Measurements from ENCODE around the gene CLIP2.

CLIP2 gene

DNA sequence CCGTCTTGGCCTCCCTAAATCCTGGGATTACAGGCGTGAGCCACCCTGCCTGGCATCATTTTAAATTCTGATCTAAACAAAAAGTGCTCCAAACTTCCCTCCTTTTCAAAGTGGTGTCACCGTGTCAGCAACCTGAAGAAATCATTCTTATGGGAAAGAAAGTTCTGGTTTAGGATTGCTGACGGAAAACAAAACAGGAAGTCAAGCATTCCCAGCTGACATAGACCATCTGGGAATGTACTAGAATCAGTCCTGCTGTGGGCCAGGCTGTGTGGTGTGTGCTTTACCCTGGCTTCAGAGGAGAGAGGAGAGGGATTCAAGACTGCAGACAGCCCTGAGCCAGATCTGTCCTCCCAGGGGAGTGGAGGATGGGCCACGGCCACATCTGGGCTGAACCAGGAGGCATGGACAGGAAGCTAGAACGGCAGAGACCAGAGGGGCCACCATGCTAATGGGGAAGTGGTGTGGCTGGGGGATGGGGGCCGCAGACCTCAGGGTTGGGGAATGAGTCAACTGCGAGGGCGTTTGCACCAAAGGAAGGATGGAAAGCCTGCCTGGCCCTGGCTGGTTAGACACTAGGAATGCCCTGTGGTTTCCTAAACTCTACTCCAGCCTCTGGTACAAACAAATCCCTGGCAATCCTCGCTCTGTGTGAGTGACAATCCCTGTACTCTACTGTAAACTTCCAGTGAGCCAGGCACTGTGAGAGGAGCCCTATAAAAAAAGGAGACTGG is 16.7 kb upstream of the CLIP2 start:
- DNase-seq: peak; percentile 96

GRCh38 chr7:74275401-74275881 is 13.8 kb upstream of the CLIP2 start:
- DNase-seq: no peak

DNA sequence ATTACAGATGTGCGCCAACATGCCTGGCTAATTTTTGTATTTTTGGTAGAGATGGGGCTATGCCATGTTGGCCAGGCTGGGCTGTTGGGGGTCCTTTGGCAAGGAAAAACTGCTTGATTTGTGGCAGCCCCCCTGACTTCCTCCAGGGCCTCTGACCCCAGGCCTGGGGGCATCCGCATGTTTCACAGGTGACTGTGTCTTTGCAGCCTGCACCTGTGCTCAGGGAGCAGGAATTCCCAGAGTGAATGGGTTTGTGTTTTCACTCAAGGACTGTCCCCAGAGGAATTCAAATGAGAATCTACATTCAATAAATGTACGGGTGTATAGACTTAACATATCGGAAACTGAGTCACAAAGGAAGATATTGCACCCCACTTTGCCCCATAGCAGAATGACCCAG is 11.6 kb upstream of the CLIP2 start:
- no peak for DNase-seq

- DNase-seq: peak; percentile 42
Measured at GRCh38 chr7:74280985-74281384, 8.2 kb upstream of the CLIP2 start.

- no peak for DNase-seq
Measured at GRCh38 chr7:74282748-74283459, 6.3 kb upstream of the CLIP2 start.

GRCh38 chr7:74283858-74284447 is 5.3 kb upstream of the CLIP2 start:
- no peak for DNase-seq

GRCh38 chr7:74284781-74285259 is 4.4 kb upstream of the CLIP2 start:
- DNase-seq: no peak

GRCh38 chr7:74286131-74286530 is 3.1 kb upstream of the CLIP2 start:
- DNase-seq: no peak

DNA sequence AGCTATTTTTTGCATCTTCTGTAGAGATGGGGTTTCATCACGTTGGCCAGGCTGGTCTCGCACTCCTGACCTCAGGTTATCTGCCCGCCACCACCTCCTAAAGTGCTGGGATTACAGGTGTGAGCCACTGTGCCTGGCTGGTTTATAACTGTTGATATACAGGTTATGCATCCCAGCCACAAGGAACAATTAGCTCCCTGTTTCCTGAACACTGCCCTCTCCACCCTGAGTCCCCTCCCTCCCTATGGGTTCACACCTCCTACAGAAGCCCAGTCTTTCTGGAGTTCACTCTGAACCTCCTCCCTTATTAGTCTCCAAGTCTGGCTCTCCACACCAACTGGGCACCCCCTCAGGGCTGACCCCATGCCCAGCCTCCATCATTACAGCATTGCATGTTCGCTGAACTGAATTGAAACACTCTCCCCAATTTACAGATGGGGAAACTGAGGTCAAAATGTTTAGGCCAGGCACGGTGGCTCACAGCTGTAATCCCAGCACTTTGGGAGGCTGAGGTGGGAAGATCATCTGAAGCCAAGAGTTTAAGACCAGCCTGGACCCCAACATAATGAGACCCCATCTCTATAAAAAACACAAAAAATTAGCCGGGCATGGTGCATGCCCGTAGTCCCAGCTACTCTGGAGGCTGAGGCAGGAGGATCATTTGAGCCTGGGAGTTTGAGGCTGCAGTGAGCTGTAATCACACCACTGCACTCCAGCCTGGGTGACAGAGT is 1.7 kb upstream of the CLIP2 start:
- DNase-seq: no peak

- no peak for DNase-seq
Measured at GRCh38 chr7:74288034-74288881, 949 bp upstream of the CLIP2 start.

- peak; percentile 43 for DNase-seq
Measured at GRCh38 chr7:74289659-74290552, 699 bp downstream of the CLIP2 start.

- DNase-seq: no peak
Measured at GRCh38 chr7:74290553-74290950, 1.3 kb downstream of the CLIP2 start.

- no peak for DNase-seq
Measured at GRCh38 chr7:74290981-74291441, 1.8 kb downstream of the CLIP2 start.

- no peak for DNase-seq
Measured at GRCh38 chr7:74291535-74291934, 2.3 kb downstream of the CLIP2 start.

- no peak for DNase-seq
Measured at GRCh38 chr7:74292757-74293576, 3.8 kb downstream of the CLIP2 start.

DNA sequence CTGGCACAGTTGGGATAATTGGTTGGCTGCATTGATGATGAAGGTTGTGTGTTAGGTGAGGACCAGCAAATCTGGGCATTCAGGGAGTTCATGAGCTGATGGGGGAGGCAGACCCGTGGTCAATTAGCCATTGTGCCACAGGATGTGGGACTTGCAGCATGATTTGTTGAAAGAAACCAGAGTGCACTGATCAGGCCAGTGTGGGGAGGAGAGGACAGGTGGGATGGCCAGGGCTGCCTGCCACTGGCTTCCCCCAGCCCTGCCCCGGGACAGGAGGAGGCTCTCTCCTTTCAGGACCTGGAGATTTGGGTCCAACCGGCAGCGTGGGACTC is 4.3 kb downstream of the CLIP2 start:
- DNase-seq: no peak

DNA sequence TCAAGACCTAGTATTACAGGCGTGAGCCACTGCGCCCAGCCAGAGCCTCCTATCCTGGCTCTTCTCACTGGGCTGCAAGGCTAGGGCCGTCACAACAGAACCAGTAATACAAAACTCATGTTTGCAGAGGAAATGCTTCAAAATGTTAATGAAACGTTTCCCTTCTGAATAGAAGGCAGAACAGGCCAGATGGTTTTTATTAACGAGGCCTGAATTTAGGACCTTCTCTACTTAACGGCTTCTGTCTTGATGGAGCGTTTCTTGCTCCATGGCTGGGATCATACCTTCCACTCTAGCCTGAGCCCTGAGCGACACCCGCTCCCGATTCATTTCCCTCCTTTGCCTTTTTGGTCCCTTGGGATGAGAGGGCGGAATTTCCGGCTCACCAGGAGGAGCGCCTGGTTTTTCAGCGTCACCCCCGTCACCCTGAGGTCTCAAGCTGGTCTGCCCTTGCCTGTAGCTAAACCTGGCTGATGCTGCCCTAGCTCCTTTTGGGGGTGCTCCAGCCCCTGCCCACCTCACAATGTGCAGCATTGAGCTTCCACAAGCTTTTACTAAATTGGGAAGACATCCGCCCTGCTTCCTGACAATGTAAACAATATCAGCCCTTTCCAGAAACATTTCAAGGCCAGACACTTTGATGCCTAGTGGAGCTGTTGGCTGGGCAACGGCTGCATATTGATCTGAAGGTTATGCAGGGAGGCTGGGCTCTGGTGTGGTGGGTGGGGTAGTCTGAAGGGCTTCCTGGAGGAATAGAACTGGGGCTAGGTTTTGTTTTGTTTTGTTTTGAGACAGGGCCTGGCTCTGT is 5.2 kb downstream of the CLIP2 start:
- no peak for DNase-seq

- no peak for DNase-seq
Measured at GRCh38 chr7:74297516-74298233, 8.5 kb downstream of the CLIP2 start.

DNA sequence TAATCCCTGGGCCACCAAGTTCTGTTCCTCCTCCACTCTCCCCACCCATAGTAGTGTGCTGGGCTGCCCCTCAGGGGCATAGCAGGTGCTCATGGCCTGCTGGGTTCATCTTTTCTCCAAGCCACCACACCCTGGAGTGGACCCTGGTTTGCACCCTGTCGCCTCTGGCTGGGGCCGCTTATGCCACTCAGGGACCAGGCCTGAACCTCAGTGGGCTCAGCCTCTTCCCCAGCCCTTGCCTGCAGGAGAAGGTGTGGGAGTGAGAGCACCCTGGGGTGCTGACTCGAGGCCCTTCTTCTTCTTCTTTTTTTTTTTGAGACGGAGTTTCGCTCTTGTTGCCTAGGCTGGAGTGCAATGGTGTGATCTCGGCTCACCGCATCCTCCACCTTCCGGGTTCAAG is 10.2 kb downstream of the CLIP2 start:
- DNase-seq: no peak

Data from EL (cell line).